ENCODE results near the gene B3GNT4.

DNA sequence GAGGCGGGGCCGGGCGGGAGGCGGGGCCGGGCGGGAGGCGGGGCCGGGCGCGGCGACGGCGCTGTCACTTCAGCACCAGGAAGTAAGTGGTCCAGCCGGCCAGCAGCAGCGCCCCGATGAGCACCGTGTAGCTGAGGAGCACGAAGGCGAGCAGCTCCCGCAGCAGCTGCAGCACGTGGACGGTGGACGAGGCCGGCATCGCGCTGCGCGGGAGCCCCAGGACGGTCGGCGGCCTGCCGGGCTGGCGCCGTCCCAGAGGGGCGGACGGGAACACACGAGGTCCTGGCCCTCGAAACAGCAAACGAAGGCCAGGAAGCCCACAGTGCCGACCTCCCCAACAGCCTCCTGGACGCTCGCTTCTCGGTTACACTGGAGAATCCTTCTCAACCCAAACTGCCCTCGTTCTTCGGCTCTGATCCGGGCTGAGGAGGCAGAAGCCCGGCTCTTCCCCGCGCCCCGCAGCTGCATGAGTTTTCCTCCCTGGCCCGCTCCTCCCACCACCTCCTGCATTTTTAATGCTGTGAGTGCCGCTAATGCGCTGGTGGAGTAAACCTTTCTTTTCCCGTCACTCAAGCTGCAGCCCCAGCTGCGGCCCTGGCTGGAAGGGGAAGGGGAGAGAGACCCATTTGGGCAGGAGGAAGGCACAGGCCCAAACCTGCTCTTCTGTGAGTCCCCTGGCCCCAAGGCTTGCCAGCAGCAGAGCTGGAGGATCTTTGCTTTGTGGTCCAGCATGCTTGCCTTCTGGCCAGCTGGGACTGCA lies 23.0 kb downstream of the B3GNT4 start:
- no peak for TF ChIP-seq CTCF (IDR thresholded peaks at IDR 0.05)
- TF ChIP-seq POLR2A (IDR thresholded peaks at IDR 0.05): no peak

All from heart left ventricle (tissue), 13 donors.